Immature natural killer cell (primary cell): ENCODE measurements around the gene GH2. TPM values are rescaled to one million over a fixed set of nuclear protein-coding genes. Genes with fewer than 3 reads are reported as not detected.
A peak's percentile ranks its signal among the peaks of the same experiment; 100 is the strongest.
"Not testable (repeated sequence)": the region's sequence is repeated elsewhere in the genome, so short reads cannot be mapped to it uniquely, and the experiment has no call there.

Experiments
- DNase-seq, 3 donors: peaks; one replicate each; pipeline ENCODE4 v3.0.0; 2022; ENCODE audit warnings: mixed read lengths in 1 of 3
- H3K27ac Mint-ChIP-seq, 6 donors: one replicate each; pipeline ENCODE4 v1.8.0; 2020; ENCODE audit warnings: mixed read lengths in 6 of 6, mild to moderate bottlenecking in 5 of 6, inconsistent platforms in 4 of 6, moderate library complexity in 3 of 6
- H3K27me3 Mint-ChIP-seq, 3 donors: one replicate each; pipeline ENCODE4 v1.8.0; 2020 to 2021; ENCODE audit warnings: low read depth in 3 of 3, mild to moderate bottlenecking in 3 of 3, mixed read lengths in 3 of 3, moderate library complexity in 3 of 3, inconsistent platforms in 1 of 3
- H3K36me3 Mint-ChIP-seq, 3 donors: one replicate each; pipeline ENCODE4 v1.8.0; 2020; ENCODE audit warnings: mixed read lengths in 3 of 3, inconsistent platforms in 2 of 3, mild to moderate bottlenecking in 2 of 3
- H3K4me1 Mint-ChIP-seq, 2 donors: one replicate each; pipeline ENCODE4 v1.8.0; 2020; ENCODE audit warnings: inconsistent platforms in 2 of 2, mild to moderate bottlenecking in 2 of 2, mixed read lengths in 2 of 2, moderate library complexity in 1 of 2
- H3K4me3 Mint-ChIP-seq, 5 donors: one replicate each; pipeline ENCODE4 v1.8.0; 2020; ENCODE audit warnings: mild to moderate bottlenecking in 5 of 5, mixed read lengths in 5 of 5, inconsistent platforms in 3 of 5, moderate library complexity in 3 of 5
- H3K9me3 Mint-ChIP-seq, 6 donors: one replicate each; pipeline ENCODE4 v1.8.0; 2020; ENCODE audit warnings: mild to moderate bottlenecking in 6 of 6, mixed read lengths in 6 of 6, inconsistent platforms in 4 of 6, moderate library complexity in 3 of 6
- polyA plus RNA-seq, 3 donors: library from polyadenylated mRNA; unstranded; fragments of 300-500 nt; fragmentation: Illumina TruSeq; gene quantifications; one replicate each; pipeline ENCODE4 v1.2.3, GENCODE V29; 2021

The GH2 gene
- polyA plus RNA-seq, 3 donors from 2014 or later, result not detected

GRCh38 chr17:63901971-63902370 is 20.2 kb upstream of the GH2 start:
- H3K4me1 Mint-ChIP-seq, H3K27ac Mint-ChIP-seq, H3K9me3 Mint-ChIP-seq, H3K27me3 Mint-ChIP-seq, H3K36me3 Mint-ChIP-seq, H3K4me3 Mint-ChIP-seq, DNase-seq: not testable (repeated sequence)

GRCh38 chr17:63898899-63899798 is 17.4 kb upstream of the GH2 start:
- not testable (repeated sequence) for DNase-seq, H3K27me3 Mint-ChIP-seq, H3K4me1 Mint-ChIP-seq, H3K4me3 Mint-ChIP-seq, H3K36me3 Mint-ChIP-seq, H3K9me3 Mint-ChIP-seq, H3K27ac Mint-ChIP-seq

- not testable (repeated sequence) for H3K27me3 Mint-ChIP-seq, H3K4me1 Mint-ChIP-seq, H3K36me3 Mint-ChIP-seq, H3K4me3 Mint-ChIP-seq, H3K27ac Mint-ChIP-seq, H3K9me3 Mint-ChIP-seq, DNase-seq
These were observed 15.0 kb upstream of the GH2 start, which contains the start of gene CSH1 for GRCh38 chr17:63896524-63897354. TSS of gene CSH1 (minus strand) at chr17:63896574. CDS start at chr17:63896511, 63 bp downstream.

- H3K36me3 Mint-ChIP-seq, H3K4me3 Mint-ChIP-seq, H3K27ac Mint-ChIP-seq, DNase-seq, H3K9me3 Mint-ChIP-seq, H3K27me3 Mint-ChIP-seq, H3K4me1 Mint-ChIP-seq: not testable (repeated sequence)
These were observed 13.1 kb upstream of the GH2 start for GRCh38 chr17:63894821-63895220.

- not testable (repeated sequence) for H3K27me3 Mint-ChIP-seq, DNase-seq, H3K36me3 Mint-ChIP-seq, H3K9me3 Mint-ChIP-seq, H3K4me3 Mint-ChIP-seq, H3K4me1 Mint-ChIP-seq, H3K27ac Mint-ChIP-seq
These were observed 12.3 kb upstream of the GH2 start for GRCh38 chr17:63894021-63894420.

- not testable (repeated sequence) for H3K4me3 Mint-ChIP-seq, DNase-seq, H3K4me1 Mint-ChIP-seq, H3K36me3 Mint-ChIP-seq, H3K9me3 Mint-ChIP-seq, H3K27me3 Mint-ChIP-seq, H3K27ac Mint-ChIP-seq
These were observed 10.7 kb upstream of the GH2 start for GRCh38 chr17:63892316-63893037.

GRCh38 chr17:63889026-63889848 is 7.5 kb upstream of the GH2 start:
- H3K27ac Mint-ChIP-seq, H3K4me1 Mint-ChIP-seq, H3K27me3 Mint-ChIP-seq, H3K9me3 Mint-ChIP-seq, H3K36me3 Mint-ChIP-seq, H3K4me3 Mint-ChIP-seq: not testable (repeated sequence)
- peak in 2 of 3 donors; percentile 24 to 42 for DNase-seq

- H3K4me3 Mint-ChIP-seq, H3K27me3 Mint-ChIP-seq: not testable (repeated sequence)
These were observed 3.4 kb upstream of the GH2 start for GRCh38 chr17:63885119-63885518.

GRCh38 chr17:63882626-63883126 is 932 bp upstream of the GH2 start:
- not testable (repeated sequence) for H3K27ac Mint-ChIP-seq, H3K4me1 Mint-ChIP-seq, H3K4me3 Mint-ChIP-seq, DNase-seq, H3K36me3 Mint-ChIP-seq, H3K9me3 Mint-ChIP-seq, H3K27me3 Mint-ChIP-seq

More at GRCh38 chr17:63885119-63885518, 3.4 kb upstream of the GH2 start:
- not testable (repeated sequence) for H3K9me3 Mint-ChIP-seq, H3K27ac Mint-ChIP-seq, DNase-seq, H3K36me3 Mint-ChIP-seq, H3K4me1 Mint-ChIP-seq

- H3K4me1 Mint-ChIP-seq, H3K27ac Mint-ChIP-seq, H3K36me3 Mint-ChIP-seq, H3K9me3 Mint-ChIP-seq, DNase-seq, H3K27me3 Mint-ChIP-seq, H3K4me3 Mint-ChIP-seq: not testable (repeated sequence)
These were observed 407 bp downstream of the GH2 start for GRCh38 chr17:63881337-63881736.

GRCh38 chr17:63880706-63881105 is 1.0 kb downstream of the GH2 start:
- no peak for DNase-seq
- no peaks in the 10 kb centered on the region for H3K36me3 Mint-ChIP-seq
- peaks cover 0 to 2% of the 10 kb centered on the region in 2 donors for H3K4me1 Mint-ChIP-seq
- no peak overlapping the region for H3K4me3 Mint-ChIP-seq
- H3K27ac Mint-ChIP-seq, result no peak overlapping the region
- H3K27me3 Mint-ChIP-seq, result peaks cover 0 to 6% (median 2%) of the 10 kb centered on the region in 3 donors
- H3K9me3 Mint-ChIP-seq, result no peaks in the 10 kb centered on the region

- H3K27ac Mint-ChIP-seq, H3K9me3 Mint-ChIP-seq, DNase-seq, H3K4me1 Mint-ChIP-seq, H3K27me3 Mint-ChIP-seq, H3K36me3 Mint-ChIP-seq, H3K4me3 Mint-ChIP-seq: not testable (repeated sequence)
These were observed 3.3 kb downstream of the GH2 start for GRCh38 chr17:63878413-63878812.

- H3K27me3 Mint-ChIP-seq, DNase-seq, H3K4me3 Mint-ChIP-seq, H3K4me1 Mint-ChIP-seq, H3K36me3 Mint-ChIP-seq, H3K27ac Mint-ChIP-seq, H3K9me3 Mint-ChIP-seq: not testable (repeated sequence)
These were observed 7.1 kb downstream of the GH2 start for GRCh38 chr17:63874693-63875092.
